HG02885 (cell line): ENCODE results near the gene LIPH.
A peak's percentile ranks its signal among the peaks of the same experiment; 100 is the strongest.
"Not testable (repeated sequence)": the region's sequence is repeated elsewhere in the genome, so short reads cannot be mapped to it uniquely, and the experiment has no call there.

Source experiments
- ATAC-seq: cut with Tn5 transposase; IDR thresholded peaks from one replicate; pipeline ENCODE4 v1.9.1; 2021; ENCODE audit warnings: mild to moderate bottlenecking; ENCODE audit not compliant: unreplicated experiment, poor library complexity

The LIPH gene

DNA sequence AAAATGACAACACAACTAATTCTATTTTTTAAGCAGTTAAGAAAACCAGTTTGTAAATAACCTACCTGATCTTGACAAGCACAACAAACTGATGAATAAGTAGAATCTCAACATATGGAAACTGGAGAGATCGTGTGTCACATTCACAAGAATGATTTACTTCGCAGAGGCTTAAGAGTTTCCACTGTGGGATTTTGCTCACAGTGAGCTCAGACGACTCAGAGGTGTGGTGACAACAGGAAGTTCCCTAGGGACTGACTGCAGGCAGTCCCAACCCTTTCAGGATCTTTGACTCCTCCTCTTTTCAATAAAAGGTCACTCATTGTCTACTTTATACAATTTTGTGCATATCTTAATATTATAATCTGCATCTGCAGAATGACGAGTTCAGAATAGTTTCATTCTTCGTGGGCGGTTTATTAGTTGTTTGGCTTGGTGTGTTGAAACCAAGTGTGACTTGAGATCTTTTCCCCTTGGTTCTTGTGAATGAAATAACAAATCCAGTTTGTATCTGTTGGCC is at the start of gene LIPH:
TSS of gene LIPH (minus strand) at position 231 of the 520 bp plus-strand sequence. CDS start at position 114, 117 bp downstream.
- ATAC-seq = peak; percentile 80

DNA sequence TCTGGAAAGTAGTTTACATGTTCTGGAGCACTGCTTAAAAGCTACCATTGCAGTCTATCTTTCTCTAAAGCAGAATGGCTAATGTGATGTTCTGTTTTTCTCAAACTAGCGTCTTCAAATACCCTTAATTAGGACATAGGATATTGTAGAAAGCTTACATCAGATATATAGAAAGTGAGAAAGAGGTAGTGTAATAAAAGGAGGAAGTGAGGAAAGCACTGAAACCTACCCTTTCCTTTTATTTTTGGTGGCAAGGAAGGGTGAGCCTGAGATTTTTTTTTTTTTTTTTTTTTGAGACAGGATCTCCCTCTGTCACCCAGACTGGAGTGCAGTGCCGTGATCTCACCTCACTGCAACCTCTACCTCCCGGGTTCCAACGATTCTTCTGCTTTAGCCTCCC is 43.1 kb upstream of the LIPH start:
- peak; percentile 76 for ATAC-seq

DNA sequence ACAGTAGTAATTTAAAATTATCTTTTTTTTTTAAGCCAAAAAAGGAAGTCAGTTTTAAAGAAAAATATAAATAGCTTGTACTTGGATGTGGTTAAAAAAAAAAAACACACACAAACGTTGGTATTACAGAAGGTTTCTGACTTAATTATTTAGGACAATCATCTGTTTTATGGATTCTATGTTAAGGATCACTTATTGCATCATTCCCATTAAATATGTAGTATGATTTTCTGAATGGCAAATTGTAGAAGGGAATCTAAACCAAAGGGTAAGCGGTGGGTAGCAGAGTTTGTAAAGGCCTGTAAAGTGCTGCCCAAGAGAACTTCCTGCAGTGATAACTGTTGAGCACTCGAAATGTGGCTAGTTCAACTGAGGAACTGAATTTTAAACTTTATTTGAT is 41.7 kb upstream of the LIPH start:
- ATAC-seq = no peak

DNA sequence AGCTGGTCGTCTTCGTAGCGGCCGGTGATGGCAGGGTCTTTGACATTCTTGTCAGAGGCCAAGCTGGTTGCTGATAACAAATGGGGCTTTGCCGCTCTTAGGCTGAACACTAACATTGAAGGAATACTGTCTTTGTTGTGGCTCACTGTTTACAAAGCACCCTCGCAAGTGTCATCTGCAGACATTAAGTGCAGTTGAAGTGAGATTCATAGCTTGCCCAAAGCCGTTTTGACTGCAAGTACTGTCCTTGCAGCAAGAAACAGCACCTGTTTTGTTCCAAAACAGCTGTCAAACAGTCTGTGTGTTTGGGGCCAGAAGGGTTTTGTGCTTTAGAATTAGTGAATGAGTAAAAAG is 34.3 kb upstream of the LIPH start:
- ATAC-seq = no peak

DNA sequence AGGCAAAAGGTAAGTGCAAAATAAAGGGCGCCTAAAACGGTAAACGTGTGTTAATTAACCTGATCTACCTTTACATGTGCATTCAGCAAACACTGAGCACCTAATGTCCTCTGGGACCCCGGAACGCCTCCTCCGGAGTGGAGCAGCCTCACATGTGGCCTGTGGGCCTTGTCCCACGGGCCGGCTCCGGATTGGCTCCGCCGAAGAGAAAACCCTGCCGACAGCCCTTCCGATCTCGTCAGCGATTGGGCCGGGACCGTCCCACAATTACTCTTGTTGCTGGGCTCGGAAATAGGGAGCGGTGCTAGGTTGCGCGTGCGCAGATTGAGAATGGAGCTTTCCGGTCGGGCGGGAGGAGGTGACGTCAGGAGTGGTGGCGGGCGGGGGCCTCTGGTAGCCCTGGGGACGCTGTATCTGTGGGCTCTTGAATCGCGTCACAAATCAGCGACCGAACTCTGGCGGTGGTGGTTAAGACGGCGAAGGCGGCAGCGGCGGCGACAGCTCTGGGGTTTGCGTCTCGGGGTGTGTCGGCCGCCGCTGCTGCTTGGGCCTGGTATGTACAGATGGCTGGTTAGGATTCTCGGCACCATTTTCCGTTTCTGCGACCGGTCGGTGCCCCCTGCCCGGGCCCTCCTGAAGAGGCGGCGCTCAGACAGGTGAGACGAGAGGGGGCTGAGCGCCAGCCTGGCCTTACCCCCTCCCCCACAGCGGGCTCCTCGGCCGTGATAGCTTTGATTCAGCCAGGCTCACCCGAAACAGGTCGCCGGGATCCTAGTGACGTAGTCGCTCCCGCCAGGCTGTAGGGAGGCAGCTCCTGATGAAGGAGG is 33.7 kb upstream of the LIPH start, which contains the start of gene SENP2:
TSS of gene SENP2 (plus strand) at position 437 of the 827 bp plus-strand sequence. CDS start at position 556, 119 bp downstream.
- ATAC-seq = peak; percentile 98

DNA sequence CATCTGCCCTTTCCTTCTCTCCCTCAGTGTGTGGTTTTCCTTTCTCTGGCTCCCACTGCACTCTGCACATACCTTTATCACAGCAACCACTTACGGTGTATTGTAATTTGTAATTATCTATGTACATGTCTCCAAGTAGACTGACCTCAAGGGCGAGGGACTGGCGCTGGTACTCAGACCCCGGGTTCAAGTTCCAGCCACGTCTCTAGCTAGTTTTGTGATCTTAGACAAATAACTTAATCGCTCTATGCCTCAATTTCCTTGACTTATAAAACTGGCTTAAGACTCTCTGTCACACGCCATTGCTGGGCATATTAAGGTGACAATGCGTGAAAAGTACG is 33.1 kb upstream of the LIPH start:
- ATAC-seq = no peak

DNA sequence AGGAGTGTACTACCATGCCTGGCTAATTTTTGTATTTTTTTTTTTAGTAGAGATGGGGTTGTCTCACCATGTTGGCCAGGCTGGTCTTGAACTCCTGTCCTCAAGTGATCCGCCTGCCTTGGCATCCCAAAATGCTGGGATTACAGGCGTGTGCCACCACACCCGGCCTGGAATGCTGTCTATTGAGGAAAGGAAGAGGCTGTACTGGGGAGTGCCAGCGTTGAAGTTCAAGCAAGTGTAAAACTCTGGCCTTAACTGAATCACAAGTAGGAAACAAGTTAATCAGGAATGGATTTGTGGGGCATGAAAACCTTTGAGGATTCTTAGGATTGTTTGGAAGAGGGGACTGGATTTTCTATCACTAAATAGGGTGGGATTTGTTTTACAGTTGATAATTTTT is 32.3 kb upstream of the LIPH start:
- no peak for ATAC-seq

DNA sequence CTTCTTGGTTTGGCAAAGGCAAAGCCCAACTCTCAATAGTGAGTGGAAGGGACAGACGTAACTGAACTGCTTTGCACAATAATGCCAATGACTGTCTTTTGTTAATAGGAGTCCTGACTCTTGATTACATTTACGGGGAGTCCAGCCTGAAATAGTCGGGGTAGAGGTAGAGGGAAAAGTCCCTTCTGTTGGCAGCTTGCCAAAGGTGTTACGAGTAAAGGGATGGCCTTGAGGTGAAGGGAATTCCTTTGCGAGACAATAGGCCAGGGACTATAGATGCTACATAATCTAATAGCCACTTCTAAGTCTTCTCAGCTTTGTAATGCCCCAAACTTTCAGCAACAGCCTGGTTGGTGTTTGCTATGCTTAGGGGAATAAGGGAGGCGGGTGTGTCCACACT is 31.5 kb upstream of the LIPH start:
- ATAC-seq = no peak

DNA sequence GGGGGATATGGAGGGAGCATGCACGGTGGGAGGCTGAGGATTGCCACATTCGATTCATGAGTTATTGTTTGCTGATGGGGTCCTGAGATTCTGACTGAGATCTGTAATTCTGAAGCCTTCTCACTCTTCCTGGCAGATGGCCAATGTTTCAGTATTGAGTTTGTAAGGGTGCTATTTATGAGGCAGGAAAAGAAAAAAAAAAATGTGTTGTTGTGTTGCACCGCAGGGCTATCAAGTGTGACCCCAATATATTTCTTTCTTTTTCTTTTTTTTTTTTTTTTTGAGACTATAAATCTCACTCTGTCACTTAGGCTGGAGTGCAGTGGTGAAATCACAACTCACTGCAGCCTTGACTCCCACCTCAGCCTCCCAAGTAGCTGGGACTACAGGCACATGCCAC is 30.5 kb upstream of the LIPH start:
- ATAC-seq = no peak

DNA sequence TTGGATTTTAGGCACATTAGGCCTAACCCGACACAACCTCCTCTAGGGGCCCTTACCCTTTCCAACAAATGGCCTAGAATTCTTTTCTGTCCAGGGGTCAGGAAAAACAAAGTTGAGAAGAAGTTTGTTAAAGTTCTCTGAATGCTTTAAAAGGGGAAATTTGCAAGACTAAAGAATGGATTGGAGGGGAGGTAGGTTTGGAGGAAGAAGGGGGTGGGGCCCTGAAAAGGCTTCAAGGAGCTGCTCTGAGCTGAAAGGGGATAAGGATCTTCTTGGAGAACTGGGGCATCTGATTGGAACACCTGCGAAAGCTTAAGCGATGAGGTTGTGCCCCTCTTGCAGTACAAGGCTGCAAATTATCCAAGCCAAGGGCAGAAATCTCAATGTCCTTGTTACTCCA is 29.8 kb upstream of the LIPH start:
- ATAC-seq = no peak

DNA sequence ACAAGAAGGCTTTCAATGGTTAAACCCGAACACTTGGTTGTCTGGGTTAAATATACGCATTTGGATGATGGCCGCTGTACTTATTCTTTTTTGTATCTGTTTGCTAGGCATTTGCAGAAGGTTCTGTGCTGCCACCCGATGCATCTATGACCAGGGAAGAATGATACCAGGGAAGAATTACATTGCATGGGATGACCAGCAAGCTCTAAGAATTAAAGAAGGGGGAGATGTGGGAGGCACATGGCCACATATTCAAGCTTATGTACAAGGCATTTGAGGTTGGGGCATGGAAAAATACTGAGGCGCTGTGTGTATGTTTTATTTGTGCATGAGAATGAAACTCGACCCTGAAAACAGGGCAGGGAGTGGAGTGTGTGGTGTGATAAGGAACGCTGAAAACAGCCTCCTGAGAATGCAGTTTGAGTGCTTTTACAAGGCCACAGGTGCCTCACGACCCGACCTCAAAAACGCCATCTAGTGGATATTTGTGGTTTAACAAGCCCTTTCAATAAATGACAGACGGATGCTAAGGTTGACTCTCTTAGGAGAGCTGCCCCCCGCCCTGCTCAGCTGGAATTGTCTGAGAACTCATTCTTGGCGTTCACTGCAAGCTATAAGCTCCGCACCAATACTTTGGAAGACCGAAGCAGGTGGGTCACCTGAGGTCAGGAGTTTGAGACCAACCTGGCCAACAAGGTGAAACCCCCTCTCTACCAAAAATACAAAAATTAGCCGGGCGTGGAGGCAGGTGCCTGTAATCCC is 22.9 kb upstream of the LIPH start:
- not testable (repeated sequence) for ATAC-seq

DNA sequence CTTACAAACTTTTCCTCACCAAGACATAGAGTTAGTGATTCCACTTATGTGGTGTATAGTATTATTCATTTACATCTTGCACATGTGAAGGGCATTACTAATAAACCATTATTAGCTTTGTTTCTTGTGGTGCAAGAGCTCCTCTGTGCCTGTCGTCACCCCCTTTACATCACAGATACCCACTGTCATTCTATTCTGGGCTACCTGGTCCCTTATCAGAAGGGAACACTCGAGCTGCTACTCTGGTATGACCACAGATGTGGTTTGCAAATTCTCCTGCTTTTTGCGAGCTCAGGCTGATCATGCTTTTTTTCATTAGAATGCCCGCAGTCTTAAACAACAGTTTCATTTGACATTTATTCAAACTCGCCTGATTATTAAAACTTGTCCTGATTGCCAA is 19.8 kb upstream of the LIPH start:
- no peak for ATAC-seq

DNA sequence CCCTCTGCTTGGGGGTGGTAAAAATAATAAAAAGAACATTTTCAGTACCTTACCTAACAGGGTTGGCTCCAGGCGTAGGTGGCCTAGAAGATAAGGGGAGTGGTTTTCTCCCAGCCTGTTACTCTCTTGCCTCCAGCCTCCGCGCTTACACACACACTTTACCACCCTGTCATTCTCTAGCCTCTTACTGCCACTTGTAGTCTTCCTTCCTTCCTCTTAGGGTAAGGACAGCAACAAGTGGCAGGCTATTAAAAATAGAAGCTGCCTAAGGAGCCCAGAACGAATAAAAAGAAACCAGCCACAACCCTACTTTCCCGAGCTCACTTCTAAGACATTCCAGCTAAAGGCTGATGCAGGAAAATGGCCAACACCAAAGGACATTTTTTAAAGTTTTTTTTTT is 9.6 kb upstream of the LIPH start:
- ATAC-seq = no peak

DNA sequence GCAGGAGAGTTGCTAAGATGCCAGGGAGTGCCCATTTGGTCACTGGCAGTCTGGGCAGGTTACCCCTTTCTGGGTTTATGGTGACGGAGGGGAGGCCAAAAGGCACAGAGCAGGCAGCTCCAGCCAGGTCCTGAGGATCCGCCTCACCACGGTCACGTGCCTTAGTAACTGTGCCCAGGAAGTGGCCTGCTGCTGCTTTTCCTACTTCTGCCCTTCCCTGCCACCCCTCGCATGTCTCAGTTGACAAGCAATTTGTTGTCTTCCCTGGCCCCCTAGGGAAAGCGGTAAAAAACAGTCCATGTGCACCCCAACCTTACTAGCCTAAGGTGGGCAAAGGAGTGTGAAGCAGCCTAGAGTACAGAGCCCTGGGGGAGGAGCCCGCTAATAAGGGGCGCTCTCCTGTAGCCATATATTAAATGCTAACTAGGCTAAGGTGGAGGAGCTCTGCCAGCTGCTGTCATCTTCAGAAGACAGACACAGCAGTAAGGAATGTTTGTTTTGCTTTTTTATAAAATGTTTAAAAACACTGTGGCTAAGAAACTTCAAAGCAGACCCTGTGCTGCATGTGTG is 9.1 kb upstream of the LIPH start:
- no peak for ATAC-seq

DNA sequence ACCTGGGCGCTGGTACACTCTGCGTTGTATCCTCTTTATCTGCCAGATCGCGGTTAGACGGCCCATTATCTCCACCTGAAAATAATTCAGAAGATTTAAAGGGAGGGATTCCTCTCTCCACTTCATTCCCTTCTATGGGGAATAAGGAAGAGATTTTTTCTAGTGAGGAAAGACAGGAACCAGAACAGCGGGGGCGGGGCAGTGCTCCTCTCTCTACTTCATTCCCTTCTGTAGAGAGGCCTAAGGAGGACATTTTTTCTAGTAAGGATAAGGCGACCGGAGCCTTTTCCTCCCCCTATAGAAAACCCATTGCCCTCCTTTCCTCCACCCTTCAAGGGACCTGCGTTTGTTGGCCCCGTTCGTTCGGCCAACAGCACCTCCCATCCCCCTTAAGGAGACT is 8.3 kb upstream of the LIPH start:
- ATAC-seq = no peak

DNA sequence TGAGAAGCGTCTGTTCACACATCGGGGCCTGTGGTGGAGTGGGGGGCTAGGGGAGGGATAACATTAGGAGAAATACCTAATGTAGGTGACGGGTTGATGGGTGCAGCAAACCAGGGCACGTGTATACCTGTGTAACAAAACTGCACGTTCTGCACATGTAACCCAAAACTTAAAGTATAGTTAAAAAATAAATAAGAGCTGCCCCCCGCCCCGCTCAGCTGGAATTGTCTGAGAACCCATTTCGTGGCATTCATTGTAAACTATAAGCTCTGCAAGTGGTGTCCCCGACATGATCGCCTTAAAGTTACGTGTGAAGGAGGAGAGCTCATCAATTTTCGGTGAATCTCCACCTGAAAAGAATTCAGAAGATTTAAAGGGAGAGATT is 7.3 kb upstream of the LIPH start:
- ATAC-seq = no peak

DNA sequence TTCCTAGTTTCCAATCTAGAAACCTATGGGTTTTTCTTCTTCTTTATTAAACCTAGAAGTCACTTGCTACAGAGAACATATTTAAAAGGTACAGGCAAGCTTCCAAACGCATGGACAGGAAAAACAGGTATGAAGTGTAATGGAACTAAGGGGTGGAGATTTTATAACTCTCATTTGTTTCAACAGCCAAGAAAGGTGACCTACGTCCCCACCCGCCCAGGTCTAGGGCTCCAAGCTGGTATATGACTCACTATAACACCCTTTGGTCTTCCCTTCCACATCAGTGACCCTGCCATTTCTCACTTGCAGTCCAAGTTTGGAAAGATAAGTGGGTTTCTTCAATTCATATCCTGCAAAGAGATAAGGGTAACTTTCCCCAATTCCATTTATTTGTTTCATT is 6.0 kb upstream of the LIPH start:
- no peak for ATAC-seq

DNA sequence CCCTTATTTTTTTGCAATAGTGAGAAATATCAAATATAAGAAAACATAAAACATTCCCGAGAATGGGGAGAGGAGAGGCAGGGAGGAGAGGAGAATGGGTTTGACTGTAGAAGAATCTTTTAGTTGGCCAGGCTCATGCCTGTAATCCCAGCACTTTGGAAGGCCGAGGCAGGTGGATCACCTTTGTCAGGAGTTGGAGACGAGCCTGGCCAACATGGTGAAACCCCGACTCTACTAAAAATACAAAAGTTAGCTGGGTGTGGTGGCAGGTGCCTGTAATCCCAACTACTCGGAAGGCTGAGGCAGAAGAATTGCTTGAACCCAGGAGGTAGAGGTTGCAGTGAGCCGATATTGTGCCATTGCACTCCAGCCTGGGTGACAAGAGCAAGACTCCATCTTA is 4.3 kb upstream of the LIPH start:
- not testable (repeated sequence) for ATAC-seq

DNA sequence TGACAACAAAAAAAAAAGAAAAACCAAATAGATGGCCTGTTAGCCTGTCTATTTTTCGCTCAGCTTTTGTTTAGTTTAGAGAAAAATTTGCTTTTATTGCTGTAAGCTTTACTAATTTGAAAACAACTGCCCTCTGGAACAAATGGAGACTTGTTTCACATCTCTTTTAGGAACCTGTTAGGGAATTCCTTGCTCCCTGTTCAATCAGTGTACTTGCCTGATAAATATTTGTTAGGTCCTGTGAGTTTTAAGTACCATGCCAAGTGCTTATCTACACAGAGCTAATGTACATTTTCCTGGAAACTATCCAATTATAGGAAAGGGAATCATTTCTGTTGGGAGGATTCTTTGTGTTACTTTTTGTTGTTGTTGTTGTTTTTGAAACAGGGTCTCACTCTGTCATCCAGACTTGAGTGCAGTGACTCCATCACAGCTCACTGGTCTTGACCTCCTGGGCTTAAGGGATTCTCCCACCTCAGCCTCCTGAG is 3.5 kb upstream of the LIPH start:
- ATAC-seq = no peak

DNA sequence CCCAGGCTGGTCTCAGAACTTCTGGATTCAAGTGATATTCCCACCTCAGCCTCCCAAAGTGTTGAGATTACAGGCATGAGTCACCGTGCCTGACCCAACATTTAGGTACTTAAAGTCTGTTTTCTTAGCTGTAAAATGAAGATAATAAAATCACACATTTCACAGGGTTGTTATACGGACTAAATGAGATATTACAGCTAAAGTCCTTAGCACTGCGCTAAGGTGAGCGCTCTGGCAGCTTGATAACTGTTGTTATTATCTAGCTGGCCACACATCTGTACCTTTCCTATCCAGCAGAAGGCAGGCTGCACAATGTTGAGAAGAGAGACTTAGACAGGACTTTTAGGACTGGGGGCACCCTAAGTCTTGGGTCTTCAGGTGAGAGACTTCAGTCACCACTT is 2.7 kb upstream of the LIPH start:
- no peak for ATAC-seq

DNA sequence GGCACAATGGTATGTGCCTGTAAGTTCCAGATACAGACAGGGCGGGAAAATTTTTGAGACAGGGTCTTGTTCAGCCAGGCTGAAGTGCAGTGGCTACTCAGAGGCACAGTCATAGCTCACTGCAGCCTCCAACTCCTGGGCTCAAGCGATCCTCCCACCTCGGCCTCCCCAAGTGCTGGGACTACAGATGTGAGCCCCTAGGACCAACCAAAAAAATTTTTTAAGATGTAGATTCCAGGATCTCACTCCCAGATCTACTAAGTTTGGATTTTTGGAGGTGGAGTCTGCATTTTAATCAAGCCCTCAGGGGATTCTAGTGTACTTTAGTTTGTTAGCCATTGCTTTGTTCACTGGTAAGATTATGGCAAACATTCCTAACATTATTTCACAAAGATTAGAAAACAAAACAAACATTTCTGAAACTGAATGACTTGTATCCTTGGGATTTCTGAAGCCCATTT is 2.7 kb downstream of the LIPH start:
- no peak for ATAC-seq
